Epithelial cell of esophagus (primary cell): ENCODE data around the gene IL10RA.
"Not testable (repeated sequence)": the region's sequence is repeated elsewhere in the genome, so short reads cannot be mapped to it uniquely, and the experiment has no call there.

Experiments
- DNase-seq: peaks from one replicate; pipeline ENCODE4 v3.0.0; 2010; ENCODE audit warnings: low read depth
- H3K4me3 ChIP-seq: 2 replicates; pipeline ENCODE4 v1.5.1; 2011; ENCODE audit warnings: mild to moderate bottlenecking, low read length, control low read depth
- TF ChIP-seq, protein P1 (sequence below): IDR thresholded peaks from 2 replicates; pipeline ENCODE4 v1.5.1; 2011; ENCODE audit warnings: low read depth, mild to moderate bottlenecking, low read length, control low read depth, inconsistent platforms; ENCODE audit not compliant: insufficient read depth; ENCODE audit errors: missing control alignments

IL10RA gene

DNA sequence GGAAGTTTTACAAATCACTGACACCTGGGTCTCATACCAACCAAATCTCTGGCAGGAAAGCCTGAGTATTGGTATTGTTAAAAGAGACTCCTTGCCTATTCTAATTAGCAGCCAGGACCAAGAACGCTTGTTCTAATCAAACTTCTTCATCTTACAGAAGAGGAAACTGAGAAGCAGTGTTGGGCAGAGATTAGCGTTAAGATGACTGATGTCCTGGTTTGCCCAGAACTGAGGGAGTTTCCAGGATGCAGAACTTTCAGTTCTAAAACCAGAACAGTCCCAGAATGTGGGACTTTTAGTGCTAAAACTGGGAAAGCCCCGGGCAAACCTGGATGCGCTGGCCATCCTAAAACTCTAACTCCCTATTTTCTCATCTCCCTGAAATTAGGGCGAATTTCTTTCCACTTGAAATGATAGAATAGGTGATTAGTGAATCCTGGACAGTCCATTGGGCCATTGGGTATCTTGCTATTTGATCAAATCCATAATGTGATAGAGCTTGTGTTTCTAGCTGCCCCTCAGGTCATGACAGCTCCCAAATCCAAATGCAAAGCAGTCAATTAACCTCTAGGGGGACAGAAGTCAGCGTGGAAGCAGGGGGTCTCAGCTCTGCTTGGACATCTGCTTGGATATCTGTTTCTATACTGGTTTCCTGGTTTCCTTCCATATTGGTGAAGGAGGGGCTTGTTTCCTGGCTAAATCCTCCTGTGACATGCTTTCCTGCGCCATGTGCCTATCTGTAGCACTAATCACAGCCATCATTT is 41.0 kb upstream of the IL10RA start:
- H3K4me3 ChIP-seq, result no peak overlapping the region
- DNase-seq, result no peak
- TF ChIP-seq, protein P1, sequence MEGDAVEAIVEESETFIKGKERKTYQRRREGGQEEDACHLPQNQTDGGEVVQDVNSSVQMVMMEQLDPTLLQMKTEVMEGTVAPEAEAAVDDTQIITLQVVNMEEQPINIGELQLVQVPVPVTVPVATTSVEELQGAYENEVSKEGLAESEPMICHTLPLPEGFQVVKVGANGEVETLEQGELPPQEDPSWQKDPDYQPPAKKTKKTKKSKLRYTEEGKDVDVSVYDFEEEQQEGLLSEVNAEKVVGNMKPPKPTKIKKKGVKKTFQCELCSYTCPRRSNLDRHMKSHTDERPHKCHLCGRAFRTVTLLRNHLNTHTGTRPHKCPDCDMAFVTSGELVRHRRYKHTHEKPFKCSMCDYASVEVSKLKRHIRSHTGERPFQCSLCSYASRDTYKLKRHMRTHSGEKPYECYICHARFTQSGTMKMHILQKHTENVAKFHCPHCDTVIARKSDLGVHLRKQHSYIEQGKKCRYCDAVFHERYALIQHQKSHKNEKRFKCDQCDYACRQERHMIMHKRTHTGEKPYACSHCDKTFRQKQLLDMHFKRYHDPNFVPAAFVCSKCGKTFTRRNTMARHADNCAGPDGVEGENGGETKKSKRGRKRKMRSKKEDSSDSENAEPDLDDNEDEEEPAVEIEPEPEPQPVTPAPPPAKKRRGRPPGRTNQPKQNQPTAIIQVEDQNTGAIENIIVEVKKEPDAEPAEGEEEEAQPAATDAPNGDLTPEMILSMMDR, result no peak

DNA sequence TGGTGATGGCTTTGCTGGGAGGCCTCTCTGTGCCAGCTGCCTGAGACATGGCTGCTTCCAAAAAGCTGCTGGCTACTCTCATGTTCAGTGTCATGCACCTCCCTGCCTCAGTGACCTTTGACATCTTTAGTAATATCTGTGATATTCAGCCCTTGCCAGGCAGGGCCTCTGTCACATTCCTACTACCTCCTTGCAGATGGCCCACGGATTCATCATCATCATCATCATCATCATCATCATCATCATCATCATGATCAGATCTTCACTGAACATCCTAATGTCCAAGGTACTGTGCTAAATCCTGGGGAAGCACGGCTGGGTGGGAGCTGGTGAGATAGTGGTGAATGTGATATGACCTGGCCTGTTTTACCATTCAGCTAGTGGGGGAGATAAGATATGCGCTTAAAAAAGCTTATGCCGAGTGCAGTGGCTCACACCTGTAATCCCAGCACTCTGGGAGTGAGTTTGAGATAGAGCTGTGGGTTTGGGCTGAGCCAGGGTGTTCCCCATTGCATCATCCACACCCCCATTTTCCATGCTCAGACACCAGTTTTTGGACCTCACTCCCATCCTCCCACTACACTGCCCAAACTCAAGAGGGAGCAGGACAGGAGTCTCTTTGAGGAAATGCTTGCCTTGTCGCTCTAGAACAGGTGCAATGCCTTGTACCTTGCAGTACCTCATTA is 39.9 kb upstream of the IL10RA start:
- no peak for DNase-seq

DNA sequence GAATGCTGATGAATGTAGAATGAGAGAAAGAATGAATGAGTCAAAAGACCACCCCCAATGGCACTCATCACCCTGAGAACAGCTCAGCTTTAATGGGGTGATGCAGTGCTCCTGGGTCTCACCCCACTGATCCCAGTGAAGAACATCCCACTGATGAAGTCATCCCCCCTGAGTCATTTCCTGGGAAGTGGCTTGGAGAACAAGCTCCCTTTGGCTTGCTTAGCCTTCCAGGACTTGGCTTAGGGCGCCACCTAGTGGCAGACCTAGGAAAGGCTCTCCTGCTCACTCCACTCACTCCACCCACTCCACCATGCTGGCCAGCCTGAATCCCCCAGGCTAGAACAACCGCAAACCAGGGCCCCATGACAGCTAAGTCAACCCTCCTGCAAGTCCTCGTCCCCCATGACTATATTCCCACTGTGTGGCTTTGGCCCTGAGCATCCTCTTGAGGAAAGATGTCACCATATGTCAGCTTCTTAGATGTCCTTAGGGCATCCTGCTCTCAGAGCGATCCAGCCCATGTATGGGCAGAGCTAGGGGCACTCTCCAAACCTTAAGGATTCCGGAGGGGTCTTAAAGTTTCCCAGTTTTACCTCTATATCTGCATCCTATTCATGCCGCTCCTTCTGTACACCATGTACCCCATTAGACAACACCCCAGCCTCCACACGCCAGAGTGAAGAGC is 39.2 kb upstream of the IL10RA start:
- TF ChIP-seq, protein P1, result peak; percentile 98
- no peak overlapping the region for H3K4me3 ChIP-seq
- DNase-seq, result peak; percentile 96

More for the DNA sequence above, 39.9 kb upstream of the IL10RA start:
- H3K4me3 ChIP-seq, result no peak overlapping the region
- TF ChIP-seq, protein P1, result no peak

DNA sequence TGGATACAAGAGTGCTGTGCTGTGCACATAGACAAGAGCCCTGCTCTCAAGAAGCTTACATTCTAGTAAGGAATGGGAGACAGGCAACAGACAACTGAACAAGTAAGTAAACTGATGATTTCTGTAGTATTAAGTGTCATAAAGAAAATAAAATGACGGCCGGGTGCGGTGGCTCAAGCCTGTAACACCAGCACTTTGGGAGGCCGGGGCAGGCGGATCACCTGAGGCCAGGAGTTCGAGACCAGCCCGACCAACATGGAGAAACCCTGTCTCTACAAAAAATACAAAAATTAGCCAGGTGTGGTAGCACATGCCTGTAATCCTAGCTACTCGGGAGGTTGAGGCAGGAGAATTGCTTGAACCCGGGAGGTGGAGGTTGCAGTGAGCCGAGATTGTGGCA is 38.4 kb upstream of the IL10RA start:
- not testable (repeated sequence) for DNase-seq, H3K4me3 ChIP-seq

DNA sequence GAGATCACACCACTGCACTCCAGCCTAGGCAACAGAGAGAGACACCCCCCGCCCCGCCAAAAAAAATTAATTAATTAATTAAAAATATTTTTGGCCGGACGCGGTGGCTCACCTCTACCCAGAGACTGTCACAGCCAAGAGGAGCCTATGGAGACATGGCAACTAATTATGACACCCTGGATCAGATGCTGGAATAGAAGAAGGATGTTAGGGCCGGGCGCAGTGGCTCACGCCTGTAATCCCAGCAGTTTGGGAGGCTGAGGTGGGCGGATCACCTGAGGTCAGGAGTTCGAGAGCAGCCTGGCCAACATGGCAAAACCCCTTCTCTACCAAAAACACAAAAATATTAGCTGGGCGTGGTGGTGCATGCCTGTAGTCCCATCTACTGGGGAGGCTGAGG is 37.7 kb upstream of the IL10RA start:
- not testable (repeated sequence) for DNase-seq, H3K4me3 ChIP-seq

DNA sequence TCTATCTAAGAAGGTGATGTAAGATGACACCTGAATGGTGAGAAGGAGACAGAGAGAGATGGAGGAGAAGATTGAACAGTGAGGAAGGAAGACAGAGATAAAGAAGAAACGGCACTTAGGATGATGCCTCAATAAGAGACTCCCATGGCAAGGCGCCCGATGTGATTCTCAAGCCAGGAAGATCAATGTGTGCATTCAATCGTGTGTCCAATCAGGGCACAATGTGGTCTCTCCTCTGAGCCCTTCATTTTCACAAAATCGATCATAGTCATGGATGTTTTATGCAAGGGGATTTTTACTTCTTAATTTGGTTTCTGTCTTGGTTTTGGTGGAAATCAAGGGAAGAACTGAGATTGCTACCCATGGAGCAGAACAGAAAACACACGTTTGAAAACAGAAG is 37.1 kb upstream of the IL10RA start:
- no peak for DNase-seq
- H3K4me3 ChIP-seq, result no peak overlapping the region
- TF ChIP-seq, protein P1, result no peak

DNA sequence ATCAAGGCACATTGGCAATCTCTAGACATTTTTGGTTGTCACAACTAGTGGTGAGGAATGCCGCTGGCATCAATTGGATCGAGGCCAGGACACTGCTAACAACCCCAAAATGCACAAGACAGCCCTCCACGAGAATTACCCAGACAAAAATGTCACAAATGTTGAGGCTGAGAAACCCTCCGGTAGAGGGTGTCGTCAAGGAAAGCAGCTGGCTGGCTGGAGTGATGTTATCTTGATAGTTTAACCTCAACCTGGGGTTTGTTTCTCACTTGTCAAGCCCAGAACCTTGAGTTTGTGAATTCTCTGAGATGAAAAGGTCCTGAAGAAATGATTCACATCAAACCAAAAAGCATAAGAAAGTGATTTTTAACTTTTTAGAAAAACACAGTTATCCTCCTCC is 35.9 kb upstream of the IL10RA start:
- no peak for DNase-seq
- TF ChIP-seq, protein P1, result peak; percentile 24
- H3K4me3 ChIP-seq, result no peak overlapping the region
